Globus pallidus (tissue), 1 donor: ENCODE results near the gene ASB18.

ENCODE experiments used
- DNase-seq: peaks from one replicate; pipeline ENCODE4 v3.0.0-alpha.2; 2015; ENCODE audit warnings: low spot score

The ASB18 gene

GRCh38 chr2:236163471-236164200 lies 100.6 kb downstream of the ASB18 start:
- DNase-seq: no peak

DNA sequence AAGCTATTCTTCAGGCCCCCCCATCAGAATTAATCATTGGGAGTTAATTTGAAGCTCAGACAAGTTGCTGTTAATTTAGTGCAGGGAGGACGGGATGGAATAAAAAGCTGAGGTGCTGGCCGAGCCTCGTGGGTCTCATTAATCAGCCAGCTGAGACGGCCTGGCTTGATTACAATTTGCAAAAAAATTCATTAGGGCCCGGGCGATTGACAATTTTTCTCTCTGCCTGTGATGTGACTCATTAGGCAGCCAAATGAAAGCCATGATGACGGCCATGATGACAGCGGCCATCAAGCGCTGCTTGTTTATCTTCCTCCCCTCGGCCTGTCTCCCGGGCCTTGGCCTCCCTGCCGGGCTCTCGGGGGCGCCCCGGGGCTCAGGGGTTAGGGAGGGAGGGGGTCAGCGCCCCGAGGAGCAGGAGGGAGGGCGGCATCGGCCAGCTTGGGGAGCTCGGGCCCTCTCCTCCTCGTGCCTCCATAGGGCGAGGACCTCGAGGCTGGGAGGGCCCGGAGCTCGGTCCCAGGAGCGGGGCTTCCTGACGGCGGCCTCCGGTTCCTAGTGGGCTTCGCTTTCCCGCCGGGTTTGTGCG lies 101.2 kb downstream of the ASB18 start:
- no peak for DNase-seq

DNA sequence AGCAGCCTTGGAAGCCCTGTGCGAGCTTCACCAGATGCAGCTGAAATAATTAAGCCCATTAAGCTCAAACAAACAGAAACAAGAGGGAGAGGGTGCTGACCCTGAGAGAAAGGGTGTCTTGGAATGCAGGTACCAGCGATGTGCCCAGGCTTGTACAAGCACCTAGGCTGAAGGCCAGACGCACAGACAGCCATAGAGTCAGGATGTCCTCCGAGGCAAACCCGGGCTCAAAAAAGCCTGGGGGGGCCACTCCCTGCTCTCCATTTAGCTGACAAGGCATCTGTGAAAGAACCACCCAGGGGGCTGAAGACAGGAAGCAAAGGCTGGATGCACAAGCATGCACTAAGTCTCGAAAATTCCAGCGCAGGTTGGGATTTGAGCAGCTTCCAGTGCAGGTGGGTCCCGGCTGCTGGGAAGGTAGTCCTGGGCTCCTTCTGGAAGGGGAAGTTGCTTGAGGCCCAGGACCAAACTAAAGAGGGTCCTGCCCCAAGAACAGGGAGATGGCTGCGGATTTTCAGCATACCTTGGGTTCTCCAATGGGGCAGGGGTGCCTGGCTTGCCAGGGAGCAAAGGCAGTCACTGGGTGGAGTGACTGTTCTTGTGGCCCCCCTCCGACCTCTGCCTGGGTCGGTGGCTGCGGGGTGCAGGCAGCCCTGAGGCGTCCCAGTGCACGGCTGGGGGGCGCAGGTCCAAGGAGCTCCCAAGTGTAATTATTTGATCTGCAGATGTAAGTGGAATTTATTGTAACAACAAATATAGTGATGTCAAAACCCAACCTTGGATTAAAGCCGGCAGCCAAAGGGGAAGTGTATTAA lies 102.0 kb downstream of the ASB18 start:
- no peak for DNase-seq

DNA sequence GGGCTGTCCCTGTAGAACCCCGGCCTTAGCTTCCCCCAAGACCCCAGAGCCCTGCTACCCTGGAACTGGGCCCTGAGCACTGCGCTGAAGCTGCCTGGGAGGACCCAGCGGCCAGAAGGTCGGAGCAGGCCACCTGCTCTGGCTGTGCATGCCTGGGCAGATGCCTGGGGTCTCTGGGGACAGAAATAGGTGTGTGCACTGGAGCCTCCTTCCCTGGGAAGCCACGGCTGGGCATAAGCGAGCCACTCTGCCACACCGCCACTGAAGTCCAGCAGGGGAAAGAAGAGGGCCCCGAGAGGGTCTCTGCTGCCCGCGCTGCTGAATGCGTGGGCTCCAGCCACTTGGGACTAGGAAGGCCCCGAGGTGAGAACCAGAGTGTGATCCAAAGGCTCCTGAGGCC lies 102.7 kb downstream of the ASB18 start:
- DNase-seq: no peak

GRCh38 chr2:236161082-236161462 lies 103.1 kb downstream of the ASB18 start:
- DNase-seq: no peak

GRCh38 chr2:236160366-236161081 lies 103.7 kb downstream of the ASB18 start:
- no peak for DNase-seq

DNA sequence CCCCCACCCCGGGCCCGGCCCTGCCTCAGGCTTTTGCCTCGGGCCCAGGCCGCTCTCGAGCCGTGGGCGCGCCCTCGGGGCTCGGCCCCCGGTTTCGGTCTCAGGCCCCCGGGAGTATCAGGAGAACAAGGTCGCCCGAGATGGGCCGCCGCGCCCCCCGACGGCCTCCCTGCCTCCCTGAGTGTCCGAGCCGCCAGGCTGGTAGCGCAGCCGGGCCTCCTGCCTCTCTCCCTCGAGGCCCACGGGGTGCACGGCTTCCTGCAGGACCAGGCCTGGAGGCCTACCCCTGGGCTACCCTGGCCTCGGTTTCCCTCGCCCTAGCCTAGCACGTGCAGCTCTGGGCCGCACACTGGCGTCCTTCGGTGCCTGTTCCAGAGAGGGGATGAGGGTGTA lies 104.4 kb downstream of the ASB18 start:
- no peak for DNase-seq

DNA sequence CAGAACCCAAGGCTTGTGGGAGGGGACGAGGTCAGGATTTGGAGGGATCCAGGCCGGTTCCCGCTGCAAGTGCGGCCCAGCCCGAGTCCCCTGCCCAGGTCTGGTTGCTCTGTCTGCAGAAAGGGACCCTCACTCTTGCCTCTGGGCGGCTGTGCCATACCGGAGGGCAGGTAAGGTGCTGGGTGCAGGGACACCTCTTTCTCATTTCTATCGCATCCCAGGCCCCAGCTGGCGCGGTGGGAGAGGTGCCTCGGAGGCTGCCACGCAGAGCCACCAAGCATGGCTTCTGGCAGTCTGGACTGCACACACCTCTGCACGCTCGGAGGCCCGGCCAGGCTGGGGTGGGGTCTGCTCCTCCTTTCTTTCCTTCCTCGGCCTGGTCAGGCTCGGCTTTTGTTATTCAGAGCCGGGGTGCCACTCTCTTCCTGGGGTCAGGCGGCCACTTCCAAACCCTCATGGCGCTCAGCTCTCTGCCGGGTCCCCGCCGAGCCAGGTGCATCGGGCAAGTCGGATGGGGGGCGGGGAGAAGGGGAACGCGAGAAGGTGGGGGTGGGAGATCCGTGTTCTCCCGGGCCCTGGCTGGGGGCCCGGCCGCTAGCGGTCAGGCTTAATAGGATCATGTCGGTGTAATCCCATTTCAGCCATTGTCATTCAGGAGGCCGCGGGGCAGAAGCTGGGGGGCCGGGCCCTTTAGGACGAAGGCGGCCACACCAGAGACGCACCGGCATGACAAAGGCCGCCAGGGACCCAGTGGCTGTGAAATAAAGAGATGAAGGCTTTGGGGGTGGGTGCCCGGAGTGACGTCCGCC lies 105.0 kb downstream of the ASB18 start:
- no peak for DNase-seq

- no peak for DNase-seq
These were observed 106.2 kb downstream of the ASB18 start for GRCh38 chr2:236157815-236158498.

- DNase-seq: no peak
These were observed 106.8 kb downstream of the ASB18 start for GRCh38 chr2:236157366-236157765.

- no peak for DNase-seq
These were observed 107.4 kb downstream of the ASB18 start for GRCh38 chr2:236156860-236157194.

GRCh38 chr2:236156095-236156859 lies 107.9 kb downstream of the ASB18 start:
- DNase-seq: no peak

- DNase-seq: no peak
These were observed 108.8 kb downstream of the ASB18 start for GRCh38 chr2:236155406-236155805.

DNA sequence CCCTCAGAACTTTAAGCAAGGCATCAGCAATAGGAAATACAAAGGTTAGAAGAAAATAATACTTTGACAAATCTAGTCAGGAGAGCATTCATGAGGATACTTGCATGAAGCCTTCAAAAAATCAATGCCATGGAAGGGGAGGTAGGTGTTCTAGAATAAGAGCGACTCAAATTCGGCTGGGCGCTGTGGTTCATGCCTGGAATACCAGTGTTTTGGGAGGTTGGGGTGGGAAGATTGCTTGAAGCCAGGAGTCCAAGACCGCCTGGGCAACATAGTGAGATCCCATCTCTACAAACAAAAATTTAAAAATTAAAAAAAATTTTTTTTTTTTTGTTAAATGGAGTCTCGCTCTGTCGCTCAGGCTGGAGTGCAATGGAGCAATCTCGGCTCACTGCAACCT lies 117.8 kb downstream of the ASB18 start:
- DNase-seq: no peak

DNA sequence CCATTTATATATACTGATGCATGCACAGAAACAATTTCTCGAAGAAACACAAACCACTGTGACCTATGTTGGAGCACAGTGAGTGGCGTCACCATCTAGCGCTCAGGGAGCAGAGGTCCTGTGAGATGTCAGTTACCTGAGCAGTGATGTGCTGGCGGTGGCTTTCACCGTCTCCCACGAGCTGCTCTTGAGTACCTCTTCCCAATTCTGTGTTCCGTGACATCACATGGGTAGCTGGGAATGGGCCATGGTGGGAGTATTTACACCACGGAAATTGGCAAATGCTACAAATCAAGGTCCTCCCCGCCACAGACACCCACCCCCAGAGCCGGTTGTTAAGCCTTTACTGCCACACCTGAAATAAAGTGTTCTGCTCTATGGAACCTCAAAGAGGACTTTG lies 120.4 kb downstream of the ASB18 start:
- no peak for DNase-seq
